Measurements from ENCODE around the gene DLX6. TPM values are rescaled to one million over a fixed set of nuclear protein-coding genes. Genes with fewer than 3 reads are reported as not detected.

DLX6 gene
- total RNA-seq, 1 experiment from 2014 or later, result 17.9 TPM

DNA sequence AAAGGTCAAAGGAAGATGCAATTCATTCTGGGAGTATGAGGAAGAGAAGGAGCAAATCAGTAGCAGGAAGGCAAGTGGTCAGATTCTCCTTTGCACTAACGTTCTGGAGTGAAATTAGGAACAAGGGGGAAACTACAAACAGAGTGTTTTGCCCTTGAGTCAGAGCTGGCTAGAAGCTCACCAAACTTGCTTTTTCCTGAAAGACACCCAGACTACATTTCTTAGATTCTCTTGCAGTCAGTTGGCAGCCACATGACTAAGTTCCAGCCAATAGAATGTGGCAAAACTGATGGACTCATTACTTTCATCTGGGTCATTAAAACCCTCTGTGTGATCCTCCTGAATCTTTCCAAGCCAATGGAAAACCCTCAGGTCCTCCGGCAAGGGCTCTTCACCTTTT is 37.9 kb downstream of the DLX6 start:
- H3K4me3 ChIP-seq (ENCODE audit: low read depth, low read length, poor library complexity, severe bottlenecking), result no peak overlapping the region
- H3K27ac ChIP-seq (ENCODE audit: low read depth, low read length, poor library complexity, severe bottlenecking), result no peak overlapping the region
- no peaks in the 10 kb centered on the region for H3K27me3 ChIP-seq (replicated peaks; ENCODE audit: insufficient read depth, low read depth, low read length, poor library complexity)
- DNase-seq (ENCODE audit: low spot score), result no peak
- ChIA-PET CTCF (no interaction called here), POLR2A (ENCODE audit: low non-redundant PET) (no interaction called here)
- intact Hi-C loops (cut with micrococcal nuclease; ENCODE audit: unreplicated experiment), result no loop called here
- H3K36me3 ChIP-seq (ENCODE audit: insufficient read depth, low read length, poor library complexity, severe bottlenecking), result no peaks in the 10 kb centered on the region
- BruUV-seq (replicated peaks), result no TSS peak
- TF ChIP-seq, protein P1, sequence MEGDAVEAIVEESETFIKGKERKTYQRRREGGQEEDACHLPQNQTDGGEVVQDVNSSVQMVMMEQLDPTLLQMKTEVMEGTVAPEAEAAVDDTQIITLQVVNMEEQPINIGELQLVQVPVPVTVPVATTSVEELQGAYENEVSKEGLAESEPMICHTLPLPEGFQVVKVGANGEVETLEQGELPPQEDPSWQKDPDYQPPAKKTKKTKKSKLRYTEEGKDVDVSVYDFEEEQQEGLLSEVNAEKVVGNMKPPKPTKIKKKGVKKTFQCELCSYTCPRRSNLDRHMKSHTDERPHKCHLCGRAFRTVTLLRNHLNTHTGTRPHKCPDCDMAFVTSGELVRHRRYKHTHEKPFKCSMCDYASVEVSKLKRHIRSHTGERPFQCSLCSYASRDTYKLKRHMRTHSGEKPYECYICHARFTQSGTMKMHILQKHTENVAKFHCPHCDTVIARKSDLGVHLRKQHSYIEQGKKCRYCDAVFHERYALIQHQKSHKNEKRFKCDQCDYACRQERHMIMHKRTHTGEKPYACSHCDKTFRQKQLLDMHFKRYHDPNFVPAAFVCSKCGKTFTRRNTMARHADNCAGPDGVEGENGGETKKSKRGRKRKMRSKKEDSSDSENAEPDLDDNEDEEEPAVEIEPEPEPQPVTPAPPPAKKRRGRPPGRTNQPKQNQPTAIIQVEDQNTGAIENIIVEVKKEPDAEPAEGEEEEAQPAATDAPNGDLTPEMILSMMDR (conservative IDR thresholded peaks at IDR 0.05; ENCODE audit: low read depth, low read length), result no peak
- no peak for TF ChIP-seq EZH2 (IDR thresholded peaks at IDR 0.05; ENCODE audit: borderline replicate concordance, low read depth, low read length, poor library complexity, severe bottlenecking)
- H3K4me1 ChIP-seq (ENCODE audit: insufficient read depth, low read length, poor library complexity, severe bottlenecking), result no peaks in the 10 kb centered on the region
- no peaks in the 10 kb centered on the region for H3K9me3 ChIP-seq (ENCODE audit: low read depth, low read length, poor library complexity, severe bottlenecking)

Other genes starting within 250 kb of the DLX6 start
- 69.6 and 82.1 TPM in 2 replicates for gene DLX5, start 19.3 kb downstream of the DLX6 start, total RNA-seq (2021)
- 28.0 and 29.7 TPM in 2 replicates for gene SDHAF3, start 112.1 kb downstream of the DLX6 start, total RNA-seq (2021)